CD4-positive, alpha-beta memory T cell (primary cell): Measurements from ENCODE around the gene BORCS5. TPM values are rescaled to one million over a fixed set of nuclear protein-coding genes. Genes with fewer than 3 reads are reported as not detected.
"Not testable (repeated sequence)": the region's sequence is repeated elsewhere in the genome, so short reads cannot be mapped to it uniquely, and the experiment has no call there.

Experiments
- CTCF ChIA-PET: fragments of 350-600 bp; sonication (Branson Sonifier 250); formaldehyde crosslinking; loops from one replicate; lab custom pipeline; 2021; ENCODE audit warnings: inconsistent platforms; ENCODE audit not compliant: partially characterized antibody; lab: Charles Lee
- POLR2A ChIA-PET: fragments of 350-600 bp; sonication (Branson Sonifier 250); formaldehyde crosslinking; loops from one replicate; lab custom pipeline; 2021; ENCODE audit not compliant: partially characterized antibody; lab: Charles Lee
- DNase-seq, 5 donors: peaks; one replicate each; pipeline versions ENCODE4 v3.0.0 to v3.0.0-alpha.2; 2020 to 2022; ENCODE audit warnings: mixed read lengths in 1 of 5
- H3K27ac ChIP-seq: one replicate; pipeline ENCODE4 v1.7.0; 2013; ENCODE audit warnings: low read depth, low read length
- H3K27me3 ChIP-seq: 2 replicates; pipeline ENCODE4 v1.7.0; 2013; ENCODE audit warnings: mild to moderate bottlenecking, low read length, moderate library complexity; ENCODE audit not compliant: insufficient read depth
- H3K36me3 ChIP-seq: 2 replicates; pipeline ENCODE4 v1.7.0; 2013; ENCODE audit warnings: mild to moderate bottlenecking, low read length, moderate library complexity; ENCODE audit not compliant: insufficient read depth
- H3K4me1 ChIP-seq: 2 replicates; pipeline ENCODE4 v1.7.0; 2013; ENCODE audit warnings: mild to moderate bottlenecking, low read length, moderate library complexity; ENCODE audit not compliant: insufficient read depth
- H3K4me3 ChIP-seq, 2 donors: one replicate each; pipeline ENCODE4 v1.7.0; 2013; ENCODE audit warnings: low read length in 2 of 2, mild to moderate bottlenecking in 1 of 2
- H3K9me3 ChIP-seq, 2 donors: one replicate each; pipeline ENCODE4 v1.7.0; 2013; ENCODE audit warnings: low read length in 2 of 2, control low read depth in 1 of 2; ENCODE audit not compliant: control insufficient read depth in 1 of 2
- H3K27ac Mint-ChIP-seq, 7 donors: one replicate each; pipeline ENCODE4 v1.8.0; 2020 to 2021; ENCODE audit warnings: mixed read lengths in 7 of 7, mild to moderate bottlenecking in 6 of 7, inconsistent platforms in 3 of 7, moderate library complexity in 3 of 7
- H3K27me3 Mint-ChIP-seq, 2 donors: one replicate each; pipeline ENCODE4 v1.8.0; 2020 to 2021; ENCODE audit warnings: mixed read lengths in 2 of 2
- H3K36me3 Mint-ChIP-seq, 2 donors: one replicate each; pipeline ENCODE4 v1.8.0; 2020 to 2021; ENCODE audit warnings: mixed read lengths in 2 of 2, inconsistent platforms in 1 of 2, mild to moderate bottlenecking in 1 of 2
- H3K4me1 Mint-ChIP-seq, 4 donors: one replicate each; pipeline ENCODE4 v1.8.0; 2020 to 2021; ENCODE audit warnings: mixed read lengths in 4 of 4, mild to moderate bottlenecking in 1 of 4
- H3K4me3 Mint-ChIP-seq, 8 donors: one replicate each; pipeline ENCODE4 v1.8.0; 2020 to 2021; ENCODE audit warnings: mixed read lengths in 8 of 8, mild to moderate bottlenecking in 7 of 8, moderate library complexity in 6 of 8, inconsistent platforms in 3 of 8
- H3K9me3 Mint-ChIP-seq, 8 donors: one replicate each; pipeline ENCODE4 v1.8.0; 2020 to 2021; ENCODE audit warnings: mixed read lengths in 8 of 8, mild to moderate bottlenecking in 5 of 8, inconsistent platforms in 3 of 8, moderate library complexity in 1 of 8
- intact Hi-C: fragments of 100-400 bp; cut with micrococcal nuclease; formaldehyde crosslinking; loops from one replicate; pipeline ENCODE4 v1.15.1; 2023
- polyA plus RNA-seq, 2 donors: library from polyadenylated mRNA; unstranded; fragments of 300-500 nt; fragmentation: Illumina TruSeq; gene quantifications; one replicate each; pipeline ENCODE4 v1.2.3, GENCODE V29; 2021
- total RNA-seq, 2 experiments: library from RNA; stranded (reverse); gene quantifications; one replicate each; pipeline ENCODE4 v1.2.3, GENCODE V29; 2021

The BORCS5 gene
- total and polyA plus RNA-seq, 4 experiments from 2014 or later, result 21.3 to 28.1 (median 27.2) TPM

GRCh38 chr12:12467688-12468261 is 110.9 kb downstream of the BORCS5 start:
- intact Hi-C loops, result loop anchor here (2.0 kb wide), 1 partner anchor 35 kb away; no protein-coding TSS in a partner anchor
- Histone ChIP-seq H3K4me1 (peaks cover 78% of the 10 kb centered on the region), H3K27ac (peak overlapping the region; percentile 82), H3K4me3 (peak overlapping the region in 1 of 2 donors; percentile 12), H3K27me3 (no peaks in the 10 kb centered on the region), H3K36me3 (no peaks in the 10 kb centered on the region), H3K9me3 (no peaks in the 10 kb centered on the region)
- H3K27me3 Mint-ChIP-seq, result no peaks in the 10 kb centered on the region
- POLR2A ChIA-PET, result interaction anchor here (0.8 to 39.3 kb wide), 14 partner anchors 1 to 268 kb away, joined by 3 to 970 read pairs (median 46); partner anchors contain the start of genes BORCS5, CDKN1B and CREBL2
- H3K9me3 Mint-ChIP-seq, result no peaks in the 10 kb centered on the region
- H3K4me3 Mint-ChIP-seq, result peak overlapping the region; percentile 52 to 83 (median 62)
- peak; percentile 76 to 88 (median 85) for DNase-seq
- H3K4me1 Mint-ChIP-seq, result peaks cover 55 to 90% (median 76%) of the 10 kb centered on the region in 4 donors
- peak overlapping the region; percentile 98 to 100 (median 99) for H3K27ac Mint-ChIP-seq
- peaks cover 32 to 35% of the 10 kb centered on the region in 2 donors for H3K36me3 Mint-ChIP-seq
- CTCF ChIA-PET, result interaction anchor here (0.6 to 6.8 kb wide), 10 partner anchors 7 to 269 kb away, joined by 3 to 48 read pairs (median 10); no protein-coding TSS in a partner anchor

DNA sequence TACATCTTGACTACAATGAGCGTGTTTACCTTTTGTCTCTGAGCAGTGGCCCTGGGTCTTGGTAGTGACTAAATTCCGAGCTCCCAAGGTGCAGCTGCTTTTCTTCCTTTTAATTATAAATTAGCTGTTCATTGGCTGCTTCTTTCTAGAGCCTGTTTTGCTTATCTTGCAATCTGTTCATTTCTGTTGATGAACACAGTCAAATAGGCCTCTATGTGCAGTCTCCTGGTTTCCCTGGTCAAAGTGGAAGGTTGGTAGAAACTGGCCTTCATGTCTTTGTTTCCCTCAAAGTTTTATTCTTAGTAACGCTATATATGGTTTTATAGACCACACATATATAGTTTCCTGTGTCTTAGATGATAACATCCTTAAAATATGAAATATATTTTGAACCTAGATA is 111.7 kb downstream of the BORCS5 start:
- peak overlapping the region; percentile 82 for H3K27ac ChIP-seq
- H3K36me3 Mint-ChIP-seq, result peaks cover 34 to 37% of the 10 kb centered on the region in 2 donors
- intact Hi-C loops, result no loop called here
- H3K27me3 Mint-ChIP-seq, result no peaks in the 10 kb centered on the region
- H3K9me3 ChIP-seq, result no peaks in the 10 kb centered on the region
- H3K9me3 Mint-ChIP-seq, result no peaks in the 10 kb centered on the region
- H3K27me3 ChIP-seq, result no peaks in the 10 kb centered on the region
- peak overlapping the region; percentile 98 to 100 (median 99) for H3K27ac Mint-ChIP-seq
- ChIA-PET POLR2A (interaction anchor here (0.8 to 39.3 kb wide), 12 partner anchors 2 to 267 kb away, joined by 3 to 970 read pairs (median 58); partner anchors contain the start of genes BORCS5, CDKN1B and CREBL2), CTCF (interaction anchor here (0.6 to 3.3 kb wide), 5 partner anchors 12 to 268 kb away, joined by 3 to 16 read pairs (median 4); no protein-coding TSS in a partner anchor)
- H3K4me3 ChIP-seq, result peak overlapping the region in 1 of 2 donors; percentile 12
- no peak for DNase-seq
- peak overlapping the region in 7 of 8 donors; percentile 33 to 83 (median 63) for H3K4me3 Mint-ChIP-seq
- no peaks in the 10 kb centered on the region for H3K36me3 ChIP-seq
- H3K4me1 ChIP-seq, result peaks cover 82% of the 10 kb centered on the region
- peaks cover 53 to 88% (median 74%) of the 10 kb centered on the region in 4 donors for H3K4me1 Mint-ChIP-seq

- no peaks in the 10 kb centered on the region for H3K27me3 Mint-ChIP-seq
- no peaks in the 10 kb centered on the region for H3K9me3 ChIP-seq
- H3K27ac Mint-ChIP-seq, result peak overlapping the region; percentile 98 to 100 (median 99)
- peak overlapping the region; percentile 82 for H3K27ac ChIP-seq
- no peak overlapping the region for H3K4me3 ChIP-seq
- peaks cover 82% of the 10 kb centered on the region for H3K4me1 ChIP-seq
- no peaks in the 10 kb centered on the region for H3K9me3 Mint-ChIP-seq
- peaks cover 60 to 88% (median 79%) of the 10 kb centered on the region in 4 donors for H3K4me1 Mint-ChIP-seq
- POLR2A ChIA-PET, result interaction anchor here (0.5 to 39.3 kb wide), 5 partner anchors 3 to 255 kb away, joined by 3 to 970 read pairs (median 111); no protein-coding TSS in a partner anchor
- peaks cover 39 to 43% of the 10 kb centered on the region in 2 donors for H3K36me3 Mint-ChIP-seq
- CTCF ChIA-PET, result interaction anchor here (1.2 kb wide), 1 partner anchor 14 kb away, joined by 3 read pairs; no protein-coding TSS in a partner anchor
- peak overlapping the region in 2 of 8 donors; percentile 27 to 47 for H3K4me3 Mint-ChIP-seq
- intact Hi-C loops, result no loop called here
- no peaks in the 10 kb centered on the region for H3K36me3 ChIP-seq
- no peak for DNase-seq
- H3K27me3 ChIP-seq, result no peaks in the 10 kb centered on the region
Measured at GRCh38 chr12:12469386-12469785, 112.5 kb downstream of the BORCS5 start.

- Mint-ChIP-seq H3K4me1 (peaks cover 62 to 88% (median 79%) of the 10 kb centered on the region in 4 donors), H3K27ac (peak overlapping the region; percentile 87 to 100 (median 91)), H3K4me3 (peak overlapping the region in 5 of 8 donors; percentile 7 to 43 (median 40)), H3K27me3 (no peaks in the 10 kb centered on the region), H3K9me3 (no peaks in the 10 kb centered on the region), H3K36me3 (peaks cover 40 to 55% of the 10 kb centered on the region in 2 donors)
- Histone ChIP-seq H3K36me3 (no peaks in the 10 kb centered on the region), H3K27ac (no peak overlapping the region), H3K27me3 (no peaks in the 10 kb centered on the region), H3K4me3 (no peak overlapping the region), H3K9me3 (no peaks in the 10 kb centered on the region), H3K4me1 (peaks cover 80% of the 10 kb centered on the region)
- intact Hi-C loops, result no loop called here
- no peak for DNase-seq
- CTCF ChIA-PET, result interaction anchor here (2.3 to 7.1 kb wide), 3 partner anchors 11 to 266 kb away, joined by 7 to 63 read pairs (median 10); no protein-coding TSS in a partner anchor
- POLR2A ChIA-PET, result interaction anchor here (0.6 to 39.3 kb wide), 11 partner anchors 4 to 253 kb away, joined by 3 to 970 read pairs (median 6); partner anchors contain the start of gene CDKN1B
Measured at GRCh38 chr12:12470751-12471306, 114.0 kb downstream of the BORCS5 start.

DNA sequence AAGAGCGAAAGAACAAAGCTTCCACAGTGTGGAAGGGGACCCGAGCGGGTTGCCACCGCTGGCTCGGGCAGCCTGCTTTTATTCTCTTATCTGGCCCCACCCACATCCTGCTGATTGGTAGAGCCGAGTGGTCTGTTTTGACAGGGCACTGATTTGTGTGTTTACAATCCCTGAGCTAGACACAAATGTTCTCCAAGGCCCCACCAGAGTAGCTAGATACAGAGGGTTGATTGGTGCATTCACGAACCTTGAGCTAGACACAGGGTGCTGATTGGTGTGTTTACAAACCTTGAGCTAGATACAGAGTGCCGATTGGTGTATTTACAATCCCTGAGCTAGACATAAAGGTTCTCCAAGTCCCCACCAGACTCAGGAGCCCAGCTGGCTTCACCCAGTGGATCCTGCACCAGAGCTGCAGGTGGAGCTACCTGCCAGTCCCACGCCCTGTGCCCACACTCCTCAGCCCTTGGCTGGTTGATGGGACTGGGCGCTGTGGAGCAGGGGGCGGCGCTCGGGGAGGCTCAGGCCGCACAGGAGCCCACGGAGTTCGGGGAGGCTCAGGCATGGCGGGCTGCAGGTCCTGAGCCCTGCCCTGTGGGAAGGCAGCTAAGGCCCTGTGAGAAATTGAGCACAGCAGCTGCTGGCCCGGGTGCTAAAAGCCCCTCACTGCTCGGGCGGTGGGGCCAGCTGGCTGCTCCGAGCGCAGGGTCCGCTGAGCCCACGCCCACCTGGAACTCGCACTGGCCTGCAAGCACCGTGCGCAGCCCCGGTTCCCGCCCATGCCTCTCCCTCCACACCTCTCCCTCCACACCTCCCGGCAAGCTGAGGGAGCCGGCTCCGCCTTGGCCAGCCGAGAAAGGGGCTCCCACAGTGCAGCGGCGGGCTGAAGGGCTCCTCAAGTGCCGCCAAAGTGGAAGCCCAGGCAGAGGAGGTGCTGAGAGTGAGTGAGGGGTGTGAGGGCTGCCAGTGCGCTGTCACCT is 115.4 kb downstream of the BORCS5 start:
- intact Hi-C loops, result not testable (repeated sequence)
- H3K4me1 ChIP-seq, result peaks cover 78% of the 10 kb centered on the region
- CTCF ChIA-PET, result interaction anchor here (0.5 to 7.1 kb wide), 7 partner anchors 9 to 265 kb away, joined by 3 to 100 read pairs (median 10); no protein-coding TSS in a partner anchor

GRCh38 chr12:12473223-12473622 is 116.3 kb downstream of the BORCS5 start:
- Mint-ChIP-seq H3K36me3 (peaks cover 56 to 70% of the 10 kb centered on the region in 2 donors), H3K27me3 (no peaks in the 10 kb centered on the region), H3K4me3 (peak overlapping the region in 6 of 8 donors; percentile 1 to 87 (median 48)), H3K27ac (peak overlapping the region; percentile 91 to 99 (median 98)), H3K9me3 (no peaks in the 10 kb centered on the region), H3K4me1 (peaks cover 46 to 87% (median 63%) of the 10 kb centered on the region in 4 donors)
- no peaks in the 10 kb centered on the region for H3K9me3 ChIP-seq
- H3K4me3 ChIP-seq, result no peak overlapping the region
- no peak for DNase-seq
- H3K36me3 ChIP-seq, result peaks cover 8% of the 10 kb centered on the region
- ChIA-PET CTCF (interaction anchor here (0.8 to 7.1 kb wide), 16 partner anchors 17 to 264 kb away, joined by 3 to 100 read pairs (median 6); partner anchors contain the start of gene DUSP16), POLR2A (interaction anchor here (0.6 to 39.3 kb wide), 18 partner anchors 7 to 263 kb away, joined by 3 to 970 read pairs (median 30); partner anchors contain the start of genes BORCS5, CDKN1B and DUSP16)
- no peaks in the 10 kb centered on the region for H3K27me3 ChIP-seq
- peaks cover 69% of the 10 kb centered on the region for H3K4me1 ChIP-seq
- intact Hi-C loops, result no loop called here
- peak overlapping the region; percentile 81 for H3K27ac ChIP-seq

More for the DNA sequence above, 115.4 kb downstream of the BORCS5 start:
- Mint-ChIP-seq H3K36me3 (peaks cover 47 to 62% of the 10 kb centered on the region in 2 donors), H3K27ac (peak overlapping the region; percentile 31 to 99 (median 93)), H3K4me1 (peaks cover 56 to 88% (median 72%) of the 10 kb centered on the region in 4 donors)
- not testable (repeated sequence) for H3K36me3 ChIP-seq, H3K27me3 ChIP-seq, DNase-seq, H3K4me3 Mint-ChIP-seq, H3K4me3 ChIP-seq, H3K27ac ChIP-seq, H3K27me3 Mint-ChIP-seq, H3K9me3 Mint-ChIP-seq, H3K9me3 ChIP-seq
- POLR2A ChIA-PET, result interaction anchor here (0.8 to 39.3 kb wide), 8 partner anchors 6 to 251 kb away, joined by 3 to 970 read pairs (median 66); partner anchors contain the start of genes BORCS5 and CDKN1B
